PC-9 (cell line): ENCODE measurements around the gene NSMCE4A.

Source experiments
- EZH2 ChIP-seq: fragments of 200-600 bp; sonication (generic); IDR thresholded peaks from 2 replicates; pipeline ENCODE4 v1.8.0; 2017; ENCODE audit warnings: antibody characterized with exemption, low read depth
- TF ChIP-seq, protein P1 (sequence below): fragments of 200-600 bp; sonication (generic); conservative IDR thresholded peaks from 2 replicates; pipeline ENCODE4 v1.6.1; 2017; ENCODE audit warnings: mixed run types, antibody characterized with exemption, mild to moderate bottlenecking, moderate library complexity

GRCh38 chr10:121949451-121949850 lies 25.6 kb downstream of the NSMCE4A start:
- TF ChIP-seq, protein P1, sequence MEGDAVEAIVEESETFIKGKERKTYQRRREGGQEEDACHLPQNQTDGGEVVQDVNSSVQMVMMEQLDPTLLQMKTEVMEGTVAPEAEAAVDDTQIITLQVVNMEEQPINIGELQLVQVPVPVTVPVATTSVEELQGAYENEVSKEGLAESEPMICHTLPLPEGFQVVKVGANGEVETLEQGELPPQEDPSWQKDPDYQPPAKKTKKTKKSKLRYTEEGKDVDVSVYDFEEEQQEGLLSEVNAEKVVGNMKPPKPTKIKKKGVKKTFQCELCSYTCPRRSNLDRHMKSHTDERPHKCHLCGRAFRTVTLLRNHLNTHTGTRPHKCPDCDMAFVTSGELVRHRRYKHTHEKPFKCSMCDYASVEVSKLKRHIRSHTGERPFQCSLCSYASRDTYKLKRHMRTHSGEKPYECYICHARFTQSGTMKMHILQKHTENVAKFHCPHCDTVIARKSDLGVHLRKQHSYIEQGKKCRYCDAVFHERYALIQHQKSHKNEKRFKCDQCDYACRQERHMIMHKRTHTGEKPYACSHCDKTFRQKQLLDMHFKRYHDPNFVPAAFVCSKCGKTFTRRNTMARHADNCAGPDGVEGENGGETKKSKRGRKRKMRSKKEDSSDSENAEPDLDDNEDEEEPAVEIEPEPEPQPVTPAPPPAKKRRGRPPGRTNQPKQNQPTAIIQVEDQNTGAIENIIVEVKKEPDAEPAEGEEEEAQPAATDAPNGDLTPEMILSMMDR, result no peak
- no peak for TF ChIP-seq EZH2
